Pancreas (tissue), 10 donors: Measurements from ENCODE around the gene CDC42SE2. TPM values are rescaled to one million over a fixed set of nuclear protein-coding genes. Genes with fewer than 3 reads are reported as not detected.

Experiments used
- ATAC-seq, 4 donors: fragments of 200-7000 bp; cut with Tn5 transposase; one replicate each; pipeline versions ENCODE4 v1.8.0 to v1.9.1; 2020; ENCODE audit warnings: mild to moderate bottlenecking in 4 of 4, moderate library complexity in 4 of 4
- DNase-seq, 6 donors: peaks; one replicate each; pipeline ENCODE4 v3.0.0-alpha.2; 2020
- FAIRE-seq: peaks from 2 replicates; lab custom pipeline; 2012; peaks lifted over from hg19 to GRCh38; lab: Jason Lieb, UNC
- H3K27ac ChIP-seq, 4 donors: fragments of 200-600 bp; sonication (generic); 1 replicate in 3 of 4; 2 replicates in 1 of 4; pipeline versions ENCODE4 v1.5.0 to v1.8.0; 2020
- H3K27me3 ChIP-seq, 4 donors: fragments of 200-600 bp; one replicate each; pipeline ENCODE4 v1.8.0; 2021
- H3K36me3 ChIP-seq, 3 donors: fragments of 200-600 bp; sonication (generic) in 1 of 3; one replicate each; pipeline versions ENCODE4 v1.5.0 to v1.8.0; 2020 to 2021
- H3K4me1 ChIP-seq, 3 donors: fragments of 200-600 bp; one replicate each; pipeline ENCODE4 v1.8.0; 2021
- H3K4me3 ChIP-seq, 4 donors: fragments of 200-600 bp; sonication (generic) in 2 of 4; one replicate each; pipeline versions ENCODE4 v1.5.0 to v1.8.0; 2020 to 2021
- H3K9me3 ChIP-seq, 4 donors: fragments of 200-600 bp; one replicate each; pipeline ENCODE4 v1.8.0; 2021
- CTCF ChIP-seq, 4 donors: fragments of 200-600 bp; sonication (generic) in 3 of 4; IDR thresholded peaks; one replicate each; pipeline versions ENCODE4 v1.5.0 to v1.8.0; 2021; ENCODE audit warnings: antibody characterized with exemption in 4 of 4
- WGBS, 2 donors: extraction: QIAGEN DNeasy Blood & Tissue Kit; methylation state at CpG; one replicate each; pipeline ENCODE4 v1.1.7; 2013; 5-methylcytosine and 5-hydroxymethylcytosine counted together
- intact Hi-C, 3 donors: fragments of 100-400 bp; cut with DNase I; formaldehyde crosslinking; loops; one replicate each; pipeline versions ENCODE4 v1.11.1 to v1.14.2; 2022
- polyA plus RNA-seq, 2 donors: library from polyadenylated mRNA; stranded (reverse); fragments of 200-250 nt; gene quantifications; one replicate each; pipeline ENCODE4 v1.2.3, GENCODE V29; 2013
- total RNA-seq, 6 donors: library from RNA; stranded (reverse); fragmentation: NEBNext Ultra II Directional in 4 of 6; extraction: Animal tissue kit (Norgen Biotek cat#: 25700) in 4 of 6; gene quantifications; one replicate each; pipeline versions ENCODE4 v1.2.1 to v1.2.4, GENCODE V29; 2021 to 2023
- donor health status: healthy with polysubstance abuse.
- donor health status: DM: no; HTN: no; CAD: no; lungs with moderate emphysema.
- donor health status: DM: no; HTN: no; CAD: no.
- donor health status: control.
- donor health status: control.
- donor health status: Bipolar disorder and iron deficiency.
- donor health status: DM: yes; HTN: yes; CAD: no.
- donor health status: DM: no; HTN: no; CAD: no.
- donor health status: DM: no; HTN: no; CAD: no.
- donor health status: DM: yes; HTN: yes; CAD: no.

The CDC42SE2 gene
- total and polyA plus RNA-seq, 8 donors: 10.7 to 30.5 (median 20.3) TPM

DNA sequence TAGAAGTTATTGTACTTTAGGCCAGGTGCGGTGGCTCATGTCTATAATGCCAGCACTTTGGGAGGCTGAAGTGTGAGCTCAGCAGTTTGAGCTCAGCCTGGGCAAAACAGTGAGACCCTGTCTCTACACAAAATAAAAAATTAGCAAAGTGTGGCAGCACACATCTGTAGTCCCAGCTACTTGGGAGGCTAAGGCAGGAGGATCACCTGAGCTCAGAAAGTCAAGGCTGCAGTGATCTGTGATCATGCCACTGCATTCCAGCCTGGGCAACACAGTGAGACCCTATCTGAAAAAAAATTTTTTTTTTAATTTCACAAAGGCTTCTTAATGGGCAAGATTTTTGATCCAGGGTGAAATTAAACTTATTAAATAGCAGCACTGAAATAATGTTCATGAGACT lies 92.8 kb downstream of the CDC42SE2 start:
- H3K4me3 ChIP-seq: no peak overlapping the region
- no peaks in the 10 kb centered on the region for H3K36me3 ChIP-seq
- DNase-seq (no peak), FAIRE-seq (no peak), ATAC-seq (no peak)
- no peak for TF ChIP-seq CTCF (IDR thresholded peaks at IDR 0.05)
- intact Hi-C loops: no loop called here
- H3K27ac ChIP-seq: no peak overlapping the region
- no peaks in the 10 kb centered on the region for H3K9me3 ChIP-seq
- peaks cover 0 to 15% (median 15%) of the 10 kb centered on the region in 3 donors for H3K4me1 ChIP-seq
- WGBS, 2 donors: 94 to 98% methylated on average over 1 of the region's 1 CpG
- H3K27me3 ChIP-seq: no peaks in the 10 kb centered on the region

DNA sequence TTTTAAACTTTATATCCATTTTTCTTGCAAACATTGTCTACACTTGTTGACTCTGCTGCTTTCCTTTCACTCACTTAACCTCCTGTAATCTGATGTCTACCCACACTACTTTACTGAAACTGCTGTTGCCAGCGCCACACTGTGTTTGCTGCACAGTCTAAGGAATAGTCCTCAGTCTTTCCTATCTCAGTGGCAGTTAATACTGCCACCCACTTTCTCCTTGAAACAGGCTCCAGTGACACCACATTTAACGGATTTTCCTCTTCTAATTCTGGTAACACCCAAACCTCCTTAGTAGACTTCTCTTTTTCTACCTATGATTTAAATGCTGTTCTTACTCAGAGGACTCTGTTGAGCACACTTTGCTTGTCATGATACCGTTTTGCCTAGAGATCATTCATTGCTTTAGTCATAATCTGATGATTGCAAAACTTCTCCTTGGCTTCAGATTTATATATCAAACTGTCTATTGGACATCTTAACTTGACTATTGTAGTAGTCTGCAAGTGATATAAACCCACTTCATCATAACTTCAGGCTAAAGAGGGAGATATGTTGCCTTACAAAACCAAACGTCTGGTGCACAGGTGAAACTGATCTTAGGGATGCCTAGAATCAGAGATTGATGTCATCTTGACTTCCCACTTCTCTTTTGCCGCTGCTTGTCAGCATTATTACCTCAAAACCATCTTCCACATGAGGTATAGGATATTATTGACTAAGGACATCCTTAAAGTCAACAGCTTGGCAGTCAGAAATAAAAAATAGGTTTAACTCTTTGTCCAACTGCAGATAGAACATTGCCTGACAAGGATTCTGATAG lies 94.1 kb downstream of the CDC42SE2 start:
- ATAC-seq: peak in 3 of 4 donors; percentile 23 to 45 (median 40)
- Histone ChIP-seq H3K27me3 (no peaks in the 10 kb centered on the region), H3K9me3 (no peaks in the 10 kb centered on the region), H3K27ac (no peak overlapping the region), H3K4me3 (no peak overlapping the region), H3K4me1 (peaks cover 0 to 15% (median 15%) of the 10 kb centered on the region in 3 donors), H3K36me3 (no peaks in the 10 kb centered on the region)
- intact Hi-C loops: no loop called here
- 57 to 65% methylated on average over 5 of the region's 5 CpGs for WGBS, 2 donors
- no peak for TF ChIP-seq CTCF (IDR thresholded peaks at IDR 0.05)
- FAIRE-seq: no peak
- no peak for DNase-seq

- H3K4me1 ChIP-seq: peaks cover 0 to 5% (median 0%) of the 10 kb centered on the region in 3 donors
- FAIRE-seq: no peak
- no peaks in the 10 kb centered on the region for H3K27me3 ChIP-seq
- TF ChIP-seq CTCF (IDR thresholded peaks at IDR 0.05): no peak
- H3K4me3 ChIP-seq: no peak overlapping the region
- no peak overlapping the region for H3K27ac ChIP-seq
- no peaks in the 10 kb centered on the region for H3K36me3 ChIP-seq
- intact Hi-C loops: no loop called here
- no peaks in the 10 kb centered on the region for H3K9me3 ChIP-seq
- DNase-seq: peak in 1 of 6 donors; percentile 58
- ATAC-seq: no peak
- 91 to 93% methylated on average over 15 of the region's 15 CpGs for WGBS, 2 donors
Measured at GRCh38 chr5:131361677-131362315, 97.9 kb downstream of the CDC42SE2 start.

GRCh38 chr5:131363811-131364506 lies 100.1 kb downstream of the CDC42SE2 start:
- ATAC-seq: no peak
- Histone ChIP-seq H3K4me1 (no peaks in the 10 kb centered on the region), H3K4me3 (no peak overlapping the region), H3K27me3 (no peaks in the 10 kb centered on the region), H3K27ac (no peak overlapping the region), H3K9me3 (no peaks in the 10 kb centered on the region), H3K36me3 (no peaks in the 10 kb centered on the region)
- DNase-seq: no peak
- TF ChIP-seq CTCF (IDR thresholded peaks at IDR 0.05): no peak
- intact Hi-C loops: no loop called here
- WGBS, 2 donors: 74 to 82% methylated on average over 6 of the region's 6 CpGs
- no peak for FAIRE-seq
